ENCODE results near the gene CLTRN.
"Not testable (repeated sequence)": the region's sequence is repeated elsewhere in the genome, so short reads cannot be mapped to it uniquely, and the experiment has no call there.

Gene CLTRN

DNA sequence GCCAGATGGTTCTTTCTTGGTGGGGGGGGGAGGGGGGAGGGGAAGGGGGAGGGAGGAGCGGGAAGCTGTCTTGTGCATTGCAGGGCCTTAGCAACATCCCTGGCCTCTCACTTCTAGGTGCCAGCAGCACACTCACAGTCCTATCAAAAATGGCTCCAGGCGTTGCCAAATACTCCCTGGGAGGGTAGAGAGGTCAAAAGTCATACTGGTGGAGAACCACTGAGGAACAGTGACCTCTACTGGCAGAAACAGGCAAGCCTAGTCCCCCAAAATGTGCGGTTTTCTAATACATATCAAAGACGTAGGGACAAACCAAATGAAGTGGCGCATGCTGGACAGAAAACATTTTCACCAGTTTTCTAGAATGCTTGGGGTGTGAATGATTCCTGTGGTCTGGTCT, 17.1 kb downstream of the CLTRN start:
- DNase-seq (ENCODE audit: low read depth), result not testable (repeated sequence)

- DNase-seq (ENCODE audit: low read depth), result no peak
Measured at GRCh38 chrX:15646543-15646942, 18.1 kb downstream of the CLTRN start.

GRCh38 chrX:15646031-15646430, 18.6 kb downstream of the CLTRN start:
- no peak for DNase-seq (ENCODE audit: low read depth)

DNA sequence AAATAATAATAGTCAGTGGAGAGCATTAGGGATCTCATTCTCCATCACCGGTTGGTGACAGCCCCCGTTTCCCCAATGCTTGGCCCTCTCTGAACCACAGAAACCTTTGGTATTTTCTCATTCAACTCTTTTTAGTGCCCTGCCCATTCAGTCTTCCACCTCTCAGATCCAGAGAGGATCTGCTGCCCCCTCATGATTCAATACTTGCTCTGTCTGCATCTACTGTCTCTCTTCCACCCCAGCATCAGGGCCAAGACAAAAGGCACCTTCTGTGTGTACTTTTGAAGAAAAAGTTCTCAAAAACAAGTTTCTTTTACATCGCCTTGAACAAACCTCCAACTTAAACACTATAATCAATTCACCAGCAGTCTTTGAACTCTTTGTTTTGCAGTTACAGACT, 19.3 kb downstream of the CLTRN start:
- DNase-seq (ENCODE audit: low read depth), result no peak

GRCh38 chrX:15644560-15644872, 20.1 kb downstream of the CLTRN start:
- DNase-seq (ENCODE audit: low read depth), result no peak

DNA sequence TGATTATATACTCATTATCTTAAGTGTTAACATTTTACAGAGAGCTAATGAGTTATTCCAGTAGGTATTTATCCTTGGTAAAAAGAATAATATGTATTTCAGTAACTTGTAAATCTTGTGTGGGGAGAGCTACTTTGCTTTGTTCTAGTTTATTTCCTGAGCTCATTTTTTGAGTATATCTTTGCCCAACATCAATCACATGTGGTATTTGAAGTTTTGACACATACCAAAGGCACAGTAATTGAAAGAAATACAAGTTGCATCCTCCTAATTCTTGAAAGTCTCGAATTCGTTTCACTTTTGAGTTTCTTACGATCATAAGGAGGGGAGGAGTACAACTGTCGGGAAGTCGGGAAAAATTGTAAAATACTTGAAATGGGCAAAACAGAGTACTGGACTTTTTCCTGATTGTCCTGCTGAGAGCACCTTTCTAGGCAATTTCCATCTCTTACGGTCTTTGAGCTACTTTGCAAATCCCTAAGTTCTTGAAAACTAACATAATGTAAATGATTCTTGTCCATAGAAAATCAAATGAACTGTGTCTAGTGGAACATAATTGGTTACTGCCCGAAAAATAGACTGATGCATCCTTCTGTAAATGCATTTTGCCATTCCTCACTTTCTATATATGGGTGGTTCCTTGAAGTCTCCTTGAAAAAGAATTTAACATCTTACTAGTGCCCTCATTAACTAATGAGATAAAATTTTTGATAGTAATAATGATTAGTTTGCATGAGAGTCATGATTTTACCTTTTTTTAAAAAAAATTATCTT, 20.6 kb downstream of the CLTRN start:
- no peak for DNase-seq (ENCODE audit: low read depth)

DNA sequence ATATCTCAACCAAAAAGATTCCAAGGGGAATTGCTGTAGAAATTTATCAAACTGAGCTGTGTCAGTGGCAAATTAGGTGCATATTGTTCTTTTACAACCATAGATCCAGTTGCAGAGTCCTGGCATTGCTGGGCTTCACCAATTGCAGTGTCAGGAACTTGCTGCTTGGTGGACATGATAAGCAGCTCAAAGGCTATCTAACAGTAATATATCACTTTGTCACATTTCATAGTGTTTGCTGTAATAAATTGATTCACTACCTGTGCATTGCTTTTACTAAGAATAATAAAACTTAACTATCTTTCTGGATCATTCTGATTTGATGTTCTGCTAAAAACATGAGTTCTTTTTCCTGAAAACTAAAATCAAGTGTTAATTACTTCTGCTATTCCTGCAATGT, 33.0 kb downstream of the CLTRN start:
- no peak for DNase-seq (ENCODE audit: low read depth)

DNA sequence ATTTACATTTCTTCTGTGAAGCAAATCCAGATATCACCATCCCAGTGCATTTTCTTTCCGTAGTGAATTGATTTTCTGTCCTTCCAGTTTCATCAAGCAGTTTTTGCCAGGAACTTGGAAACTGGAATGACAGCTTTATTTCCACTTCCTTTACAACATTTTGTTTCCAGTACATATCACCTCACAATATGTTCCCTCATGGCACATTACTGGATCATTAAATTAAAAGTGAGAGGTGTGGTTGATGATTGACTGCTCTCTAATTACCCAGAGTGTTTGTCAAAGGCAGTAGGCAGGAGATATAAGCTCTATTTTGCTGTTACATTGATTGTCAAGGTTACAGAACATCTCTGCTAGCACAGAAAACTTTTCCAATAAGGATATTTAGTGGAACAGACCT, 41.6 kb downstream of the CLTRN start:
- DNase-seq (ENCODE audit: low read depth), result no peak

DNA sequence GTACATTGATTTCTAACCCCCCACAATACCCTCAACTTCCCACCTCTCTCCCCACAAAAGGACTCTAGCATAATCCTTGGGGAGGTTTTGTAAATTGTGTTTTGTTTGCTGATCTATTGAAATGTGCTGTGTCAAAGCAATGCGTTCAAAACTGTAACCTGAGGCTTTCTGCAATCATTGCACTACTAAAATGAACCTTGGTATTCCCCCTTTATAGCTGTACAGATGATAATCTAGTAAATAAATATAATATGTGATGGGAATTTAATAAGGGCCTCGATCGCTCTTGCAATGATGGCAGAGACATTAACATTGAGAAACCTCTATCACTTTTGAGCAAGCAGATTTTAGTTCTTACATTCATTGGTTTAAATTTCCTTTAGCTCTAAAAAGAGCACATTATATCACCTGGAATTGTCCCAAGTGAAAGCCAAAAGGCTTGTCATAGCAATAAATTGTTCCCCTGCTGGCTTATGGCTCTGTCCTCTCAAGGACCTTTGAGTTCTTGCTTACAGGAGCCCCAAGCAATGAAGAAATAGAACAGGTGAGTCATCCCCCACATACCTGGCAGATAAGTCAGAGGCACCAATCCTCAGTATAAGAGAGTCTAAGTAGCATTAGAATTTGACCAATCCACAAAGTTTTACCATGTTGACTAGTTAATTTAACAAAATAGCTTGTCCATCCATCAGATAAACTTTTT, 45.4 kb downstream of the CLTRN start:
- DNase-seq (ENCODE audit: low read depth), result no peak

- no peak for DNase-seq (ENCODE audit: low read depth)
Measured at GRCh38 chrX:15617111-15617510, 47.5 kb downstream of the CLTRN start.

- DNase-seq (ENCODE audit: low read depth), result no peak
Measured at GRCh38 chrX:15616531-15616930, 48.1 kb downstream of the CLTRN start.

- DNase-seq (ENCODE audit: low read depth), result no peak
Measured at GRCh38 chrX:15607067-15607466, 57.5 kb downstream of the CLTRN start.

DNA sequence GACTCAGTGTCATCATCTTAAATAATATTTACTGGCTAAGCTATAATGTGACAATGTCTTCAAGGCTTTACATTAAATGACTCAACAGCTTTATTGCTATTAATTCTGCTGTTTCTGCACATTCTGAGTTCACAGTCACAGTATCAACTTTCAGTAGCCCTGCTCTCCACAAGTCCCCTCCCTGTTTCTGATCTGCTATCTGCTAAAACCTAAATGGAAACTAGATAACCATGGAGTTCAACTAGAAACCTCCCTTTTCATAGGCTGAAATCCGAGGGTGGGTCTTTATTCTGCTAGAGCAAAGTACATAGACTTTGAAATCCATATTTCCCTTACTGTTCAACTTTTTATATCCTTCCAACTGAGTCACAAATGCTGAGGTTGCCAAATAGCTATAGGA, 58.5 kb downstream of the CLTRN start:
- no peak for DNase-seq (ENCODE audit: low read depth)

DNA sequence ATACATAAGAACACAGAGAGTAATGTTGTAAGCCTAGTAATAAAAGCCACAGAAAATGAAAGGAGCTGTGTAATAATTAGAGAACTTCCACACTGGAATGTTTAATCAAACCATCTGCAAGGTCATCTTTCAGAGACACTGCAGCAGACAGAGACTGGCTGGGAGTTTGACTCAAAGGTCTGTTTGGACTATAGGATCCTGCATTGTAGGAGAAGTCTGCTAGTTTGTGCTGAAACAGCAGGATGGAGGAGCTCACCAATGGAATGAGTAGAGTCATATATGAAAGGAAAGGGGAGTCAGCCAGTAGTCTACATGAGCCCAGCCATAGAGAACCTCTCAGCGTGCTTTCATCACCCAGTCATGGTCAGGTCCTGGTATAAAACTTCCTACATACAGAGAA, 59.4 kb downstream of the CLTRN start:
- DNase-seq (ENCODE audit: low read depth), result no peak

DNA sequence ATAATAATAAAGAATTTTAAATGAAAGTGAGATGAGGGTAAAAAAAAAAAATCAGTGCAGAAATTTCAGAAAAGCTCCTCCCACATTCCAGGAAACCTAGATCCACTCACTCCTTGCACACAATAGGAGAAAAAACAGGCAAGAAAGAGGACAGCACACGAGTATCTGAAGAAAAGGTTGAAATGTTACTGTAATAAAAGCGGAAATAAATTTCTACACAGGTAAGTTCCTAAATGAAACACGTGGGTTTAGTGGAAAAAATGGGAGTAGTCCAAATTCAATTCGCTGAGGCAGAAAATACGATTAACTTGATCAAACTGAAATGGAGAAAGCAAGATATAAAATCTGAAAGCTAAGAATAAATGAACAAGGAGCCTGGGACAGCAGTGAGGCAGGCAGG, 61.8 kb downstream of the CLTRN start:
- no peak for DNase-seq (ENCODE audit: low read depth)

- no peak for DNase-seq (ENCODE audit: low read depth)
Measured at GRCh38 chrX:15601932-15602331, 62.7 kb downstream of the CLTRN start.

DNA sequence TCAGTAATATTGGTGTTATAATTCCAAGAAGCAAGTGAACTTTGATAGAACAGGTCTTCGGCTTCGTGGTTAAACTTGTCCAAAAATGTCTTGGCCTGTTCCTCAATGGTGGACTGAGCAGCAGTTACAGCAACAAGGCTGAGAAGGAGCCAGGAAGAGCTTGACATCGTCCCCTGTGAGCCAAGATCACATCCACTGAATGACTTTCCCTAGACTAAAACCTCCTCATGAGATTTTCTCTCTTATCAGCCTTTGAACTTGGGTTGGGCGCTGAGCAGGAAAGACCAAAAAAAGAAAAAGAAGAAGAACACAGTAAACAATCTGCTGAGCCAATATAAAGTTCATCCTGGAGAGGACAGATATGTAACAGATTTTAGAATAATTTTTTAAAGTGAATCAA, 63.9 kb downstream of the CLTRN start, which contains the start of gene ACE2:
Gene ACE2 (minus strand): TSS at position 216 of the 400 bp plus-strand sequence. CDS start 49 bp downstream, at position 167.
- no peak for DNase-seq (ENCODE audit: low read depth)

DNA sequence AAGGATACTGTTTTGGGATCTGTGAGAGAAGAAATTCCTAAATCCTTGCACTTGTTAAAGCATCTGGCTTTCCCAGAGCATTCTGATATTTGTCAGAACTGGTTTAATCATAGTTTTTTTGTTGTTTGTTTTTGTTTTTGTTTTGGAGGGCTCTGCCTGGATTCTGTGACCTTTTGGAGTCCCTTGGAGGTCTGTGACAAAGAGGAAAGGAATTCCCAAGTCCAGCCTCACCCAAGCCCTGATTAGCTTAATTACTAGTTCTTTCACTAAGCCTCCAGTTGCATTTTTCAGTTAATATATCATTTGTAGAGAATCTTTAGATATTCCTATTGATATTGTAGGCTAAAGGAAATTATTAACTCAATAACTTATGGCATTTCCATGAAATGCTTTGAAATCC, 64.6 kb downstream of the CLTRN start:
- DNase-seq (ENCODE audit: low read depth), result no peak

- no peak for DNase-seq (ENCODE audit: low read depth)
Measured at GRCh38 chrX:15599461-15599860, 65.1 kb downstream of the CLTRN start.

GRCh38 chrX:15598026-15598425, 66.6 kb downstream of the CLTRN start:
- no peak for DNase-seq (ENCODE audit: low read depth)

DNA sequence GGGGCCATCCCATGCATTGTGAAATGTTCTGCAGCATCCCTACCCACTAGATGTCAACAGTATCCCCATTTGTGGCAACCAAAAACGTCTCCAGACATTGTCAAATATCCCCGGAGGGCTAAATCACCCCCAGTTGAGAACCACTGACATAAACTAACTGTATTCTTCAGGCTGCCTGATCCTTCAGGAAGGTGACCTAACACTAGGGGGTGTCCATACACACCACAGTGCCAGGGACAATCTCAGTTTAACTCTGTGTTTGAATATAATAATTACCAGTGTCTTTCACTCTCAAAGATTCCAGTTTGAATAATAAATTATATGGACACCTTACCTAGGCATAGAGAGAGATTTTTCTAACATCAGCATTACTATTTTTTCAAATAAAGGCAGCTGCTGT, 70.2 kb downstream of the CLTRN start:
- no peak for DNase-seq (ENCODE audit: low read depth)

DNA sequence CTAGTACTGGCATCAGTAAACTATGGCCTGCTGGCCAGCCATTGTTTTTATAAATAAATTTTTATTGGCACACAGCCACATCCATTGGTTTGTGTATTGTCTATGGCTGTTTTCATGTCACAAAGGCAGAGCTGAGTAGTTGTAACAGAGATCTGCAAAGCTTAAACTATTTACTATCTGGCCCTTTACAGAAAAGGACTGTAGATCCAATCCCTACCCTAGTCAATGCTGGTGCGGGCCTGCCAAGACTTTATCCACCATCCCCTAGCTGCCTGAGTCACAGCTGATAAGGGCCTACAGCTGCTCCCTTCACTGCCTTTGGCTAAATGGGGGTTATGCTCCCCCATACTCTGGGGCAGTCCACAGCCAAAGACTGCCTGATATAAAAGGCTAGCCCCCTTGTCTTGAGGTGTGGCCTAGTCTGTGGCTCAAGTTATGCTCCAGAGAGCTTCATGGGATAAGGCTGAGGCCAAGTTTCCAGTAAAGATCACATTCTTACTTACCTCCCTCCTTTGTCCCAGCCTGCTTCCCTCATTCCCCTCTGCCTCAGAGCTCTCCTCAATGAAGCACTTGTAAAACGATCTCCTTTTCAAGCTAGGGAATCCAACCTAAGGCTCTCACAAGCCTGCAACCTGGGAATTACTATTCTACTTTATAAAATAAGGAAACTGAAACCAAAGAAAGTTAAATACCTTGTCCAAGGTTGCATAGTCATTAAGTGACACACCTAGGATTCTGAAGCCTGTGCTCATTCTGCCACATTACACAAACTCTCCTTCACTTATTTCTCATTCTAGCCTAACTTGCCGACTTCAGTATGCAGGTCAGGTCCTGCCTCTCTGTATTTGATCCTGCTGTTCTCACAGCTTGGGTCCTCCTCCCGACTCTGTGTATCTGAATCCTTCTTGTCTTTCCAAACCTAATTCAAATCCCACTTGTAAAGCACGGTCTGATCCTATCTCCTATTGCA, 84.5 kb downstream of the CLTRN start:
- no peak for DNase-seq (ENCODE audit: low read depth)

All from activated T-helper 1 cell treated with Interleukin-2 at 50 U/mL for 16 hours (primary cell).